ENCODE measurements around the gene ZBTB49. TPM values are rescaled to one million over a fixed set of nuclear protein-coding genes. Genes with fewer than 3 reads are reported as not detected.
"Not testable (repeated sequence)": the region's sequence is repeated elsewhere in the genome, so short reads cannot be mapped to it uniquely, and the experiment has no call there.

The ZBTB49 gene
- total RNA-seq, 1 donor from 2014 or later, result 4.0 TPM

GRCh38 chr4:4343038-4343437 is 53.0 kb downstream of the ZBTB49 start:
- ATAC-seq (no peak), DNase-seq (ENCODE audit: missing footprints) (no peak)
- intact Hi-C loops (cut with DNase I), result no loop called here

DNA sequence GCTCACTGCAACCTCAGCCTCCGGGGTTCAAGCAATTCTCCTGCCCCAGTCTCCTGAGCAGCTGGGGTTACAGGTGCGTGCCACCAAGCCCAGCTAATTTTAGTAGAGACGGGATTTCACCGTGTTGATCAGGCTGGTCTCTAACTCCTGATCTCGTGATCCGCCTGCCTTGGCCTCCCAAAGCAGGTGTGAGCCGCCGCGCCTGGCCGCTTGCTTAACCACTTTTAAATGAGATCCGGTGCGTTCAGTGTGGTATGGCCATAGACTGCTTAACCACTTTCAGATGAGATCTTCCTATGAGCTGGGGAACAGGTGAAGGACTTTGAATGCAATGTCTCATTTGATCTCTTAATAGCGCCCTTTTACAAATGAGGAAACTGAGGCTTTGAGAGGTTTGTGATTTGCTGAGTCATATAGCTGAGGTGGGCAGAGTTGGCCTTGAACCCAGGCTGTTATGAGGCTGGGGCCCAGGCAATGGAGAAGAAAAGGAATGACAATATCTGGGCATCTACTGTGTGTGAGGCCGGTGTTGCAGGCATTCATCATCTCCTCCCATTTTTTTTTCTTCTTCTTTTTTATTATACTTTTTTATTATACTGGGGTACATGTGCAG is 55.0 kb downstream of the ZBTB49 start:
- intact Hi-C loops (cut with DNase I), result no loop called here
- DNase-seq (ENCODE audit: missing footprints) (no peak), ATAC-seq (no peak)

- no peak for ATAC-seq
- intact Hi-C loops (cut with DNase I), result no loop called here
- no peak for DNase-seq (ENCODE audit: missing footprints)
These were observed 57.5 kb downstream of the ZBTB49 start for GRCh38 chr4:4347585-4347984.

GRCh38 chr4:4348585-4348984 is 58.5 kb downstream of the ZBTB49 start:
- intact Hi-C loops (cut with DNase I); ATAC-seq; DNase-seq (ENCODE audit: missing footprints): not testable (repeated sequence)

- intact Hi-C loops (cut with DNase I), result no loop called here
- DNase-seq (ENCODE audit: missing footprints), result no peak
- ATAC-seq, result no peak
These were observed 59.8 kb downstream of the ZBTB49 start for GRCh38 chr4:4349867-4350266.

GRCh38 chr4:4350909-4351308 is 60.9 kb downstream of the ZBTB49 start:
- DNase-seq (ENCODE audit: missing footprints), result no peak
- no peak for ATAC-seq
- intact Hi-C loops (cut with DNase I), result no loop called here

DNA sequence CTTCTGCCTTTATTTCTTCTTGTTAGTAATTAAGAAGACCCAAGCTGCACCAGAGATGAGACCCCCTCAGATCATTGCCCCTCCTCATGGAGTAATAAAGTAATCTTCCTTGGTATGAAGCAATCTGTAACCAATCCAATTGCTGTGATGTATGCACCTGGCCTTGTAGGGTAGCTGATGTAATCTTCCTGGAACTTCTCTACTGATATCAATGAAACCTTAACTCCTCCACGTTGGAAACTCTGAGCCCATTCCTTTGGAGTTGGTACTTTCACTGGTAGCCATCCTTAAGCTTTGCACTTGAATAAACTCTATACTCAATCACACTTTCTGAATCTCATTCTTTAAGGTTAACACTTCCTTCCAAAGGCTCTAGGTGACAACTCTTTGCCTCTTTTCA is 65.3 kb downstream of the ZBTB49 start:
- DNase-seq (ENCODE audit: missing footprints) (no peak), ATAC-seq (no peak)
- intact Hi-C loops (cut with DNase I), result no loop called here

DNA sequence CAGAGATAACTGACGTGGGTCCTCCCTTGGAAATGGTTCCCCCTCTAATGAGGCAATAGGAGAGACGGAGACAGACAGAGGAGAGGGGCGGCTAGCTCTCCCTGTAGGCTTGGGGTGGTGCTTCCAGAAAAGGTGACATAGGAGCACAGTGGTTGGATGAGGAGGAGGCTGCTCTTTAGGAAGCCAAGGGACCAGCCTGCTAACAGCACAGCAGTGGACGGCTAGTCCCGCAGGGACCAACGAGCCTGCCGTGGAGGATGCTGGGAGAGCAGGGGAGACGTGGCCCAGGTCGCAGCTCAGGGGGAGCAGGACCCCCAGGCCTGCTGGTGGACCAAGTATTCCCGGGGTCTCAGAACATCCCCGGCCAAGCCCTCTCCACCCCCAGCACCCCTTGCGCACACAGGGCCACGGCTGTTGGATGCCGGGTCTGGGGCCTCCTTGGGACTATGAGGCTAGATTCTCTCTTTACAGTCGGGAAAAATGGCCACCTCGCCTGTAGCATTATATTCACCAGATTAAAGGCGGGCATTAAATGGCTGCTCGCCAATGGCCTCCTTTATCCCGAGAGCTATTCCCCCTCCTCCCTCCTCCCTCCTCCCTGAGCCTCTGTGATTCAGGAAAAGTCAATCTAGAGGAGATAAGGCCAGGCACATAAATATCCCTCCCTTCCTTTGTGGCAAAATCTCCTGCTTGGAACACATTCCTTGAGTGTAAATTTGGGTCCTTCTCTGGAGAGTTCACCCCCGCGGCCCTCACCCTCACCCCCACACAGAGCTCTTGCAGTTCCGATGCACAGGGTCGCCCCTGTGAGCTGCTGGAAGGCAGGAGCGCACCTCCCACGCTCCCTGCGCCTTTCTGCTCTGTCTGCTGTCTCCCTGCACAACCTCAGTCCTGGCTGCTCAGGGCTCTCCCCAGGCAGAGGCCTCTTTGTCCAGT is 66.3 kb downstream of the ZBTB49 start:
- ATAC-seq (no peak), DNase-seq (ENCODE audit: missing footprints) (no peak)
- intact Hi-C loops (cut with DNase I), result no loop called here

DNA sequence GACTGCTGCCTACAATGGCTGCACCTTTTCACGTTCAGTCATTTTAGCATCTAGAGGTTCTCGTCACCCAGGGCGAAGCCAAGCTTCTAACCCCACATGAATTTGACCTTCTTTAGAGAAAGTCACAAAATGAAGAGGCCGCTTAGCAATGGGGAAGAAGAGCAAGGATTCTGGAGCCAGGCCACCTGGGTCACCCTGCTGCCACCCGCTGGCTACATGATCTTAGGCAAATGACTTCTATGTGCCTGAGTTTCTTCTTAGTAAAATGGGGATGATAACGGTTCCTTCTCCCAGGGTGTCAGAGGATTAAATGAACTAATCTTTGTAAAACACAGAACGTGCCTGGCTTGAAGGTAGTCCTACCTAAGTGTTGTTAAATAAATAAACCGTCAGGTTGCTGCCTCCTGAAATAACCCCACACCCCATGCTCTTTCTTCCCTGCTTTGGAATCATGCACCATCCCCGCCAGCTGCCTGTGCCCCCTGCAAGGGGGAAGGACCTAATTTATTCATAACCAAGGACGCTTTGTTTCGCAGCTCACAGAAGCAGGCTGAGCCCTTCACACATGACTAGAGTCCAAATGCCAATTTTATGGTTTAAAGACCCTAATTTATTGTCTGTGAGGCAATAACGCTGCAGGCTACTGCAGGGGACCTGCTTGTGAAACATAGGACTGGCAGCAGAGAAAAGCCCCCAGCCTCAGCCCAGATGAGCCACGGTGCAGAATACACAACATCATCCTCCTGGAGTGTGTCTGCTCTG is 68.2 kb downstream of the ZBTB49 start:
- ATAC-seq (no peak), DNase-seq (ENCODE audit: missing footprints) (no peak)
- intact Hi-C loops (cut with DNase I), result no loop called here

DNA sequence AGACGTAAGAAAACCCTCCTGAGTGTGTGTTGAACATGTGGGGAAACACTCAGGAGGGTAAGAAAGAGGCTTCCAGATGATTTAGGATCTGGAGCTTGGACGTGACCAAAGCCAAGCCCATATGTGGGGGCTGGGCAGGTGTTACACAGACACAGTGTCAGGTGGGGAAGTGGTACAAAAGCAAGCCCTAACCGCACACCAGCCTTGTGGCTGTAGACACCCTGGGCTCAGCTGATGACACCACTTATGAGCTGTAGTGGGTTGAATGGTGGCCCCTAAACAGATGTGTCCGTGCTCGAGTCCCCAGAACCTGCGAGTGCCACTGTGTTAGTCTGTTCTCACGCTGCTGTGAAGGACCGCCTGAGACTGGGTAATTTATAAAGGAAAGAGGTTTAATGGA is 71.8 kb downstream of the ZBTB49 start:
- intact Hi-C loops (cut with DNase I), result no loop called here
- ATAC-seq, result no peak

DNA sequence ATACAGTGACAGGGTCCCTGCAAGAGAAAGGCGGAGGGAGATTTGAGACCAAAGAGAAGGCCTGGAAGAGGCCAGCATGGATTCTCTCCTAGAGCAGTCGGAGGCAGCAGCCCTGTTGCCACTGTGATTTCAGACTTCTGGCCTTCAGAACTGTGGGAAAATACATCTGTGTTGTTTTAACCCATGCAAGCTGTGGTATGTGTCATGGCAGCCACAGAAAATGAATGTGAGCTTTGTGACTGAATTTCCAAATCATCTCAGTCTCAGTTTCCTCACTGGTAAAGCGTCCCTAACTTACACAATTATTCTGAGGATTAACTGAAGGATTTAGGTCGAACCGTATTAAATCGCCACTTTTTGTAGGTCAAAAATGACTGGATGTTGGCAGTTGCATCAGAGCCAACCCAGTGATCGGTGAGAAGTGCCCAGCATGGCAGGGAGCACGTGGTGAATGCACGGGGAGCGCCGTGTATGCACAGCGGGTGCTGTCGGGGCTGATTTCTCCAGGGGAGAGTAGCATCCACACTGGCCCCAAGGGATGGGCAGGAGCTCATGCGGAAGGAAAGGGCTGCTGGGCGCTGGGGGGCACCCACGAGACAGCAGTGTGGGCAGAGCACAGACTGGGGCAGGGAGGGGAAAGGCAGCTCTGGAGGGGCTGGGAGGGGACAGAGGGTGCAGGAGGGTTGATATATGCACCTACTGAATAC is 73.1 kb downstream of the ZBTB49 start:
- DNase-seq (ENCODE audit: missing footprints) (no peak), ATAC-seq (no peak)
- intact Hi-C loops (cut with DNase I), result no loop called here

More for the DNA sequence above, 71.8 kb downstream of the ZBTB49 start:
- DNase-seq (ENCODE audit: missing footprints), result no peak

DNA sequence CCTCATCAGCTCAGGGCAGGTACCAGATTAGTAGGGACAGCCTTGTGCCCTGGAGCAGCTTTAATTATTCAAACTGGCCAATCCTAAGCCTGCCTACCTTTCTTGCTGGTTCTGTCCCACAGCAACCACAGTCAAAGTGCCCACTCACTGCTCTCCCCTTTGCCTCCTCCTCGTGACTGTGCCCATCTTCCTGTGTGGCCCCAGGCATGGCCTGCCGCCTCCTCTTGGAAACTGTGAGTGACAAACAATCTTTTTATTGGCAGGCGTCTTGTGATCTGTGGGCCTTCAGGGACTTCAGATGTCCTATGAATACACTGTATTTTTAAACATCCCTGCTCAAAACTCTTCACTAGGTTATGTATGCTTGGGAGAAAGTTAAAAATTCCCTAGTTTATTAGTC is 74.0 kb downstream of the ZBTB49 start:
- no peak for ATAC-seq
- DNase-seq (ENCODE audit: missing footprints), result no peak
- intact Hi-C loops (cut with DNase I), result no loop called here

DNA sequence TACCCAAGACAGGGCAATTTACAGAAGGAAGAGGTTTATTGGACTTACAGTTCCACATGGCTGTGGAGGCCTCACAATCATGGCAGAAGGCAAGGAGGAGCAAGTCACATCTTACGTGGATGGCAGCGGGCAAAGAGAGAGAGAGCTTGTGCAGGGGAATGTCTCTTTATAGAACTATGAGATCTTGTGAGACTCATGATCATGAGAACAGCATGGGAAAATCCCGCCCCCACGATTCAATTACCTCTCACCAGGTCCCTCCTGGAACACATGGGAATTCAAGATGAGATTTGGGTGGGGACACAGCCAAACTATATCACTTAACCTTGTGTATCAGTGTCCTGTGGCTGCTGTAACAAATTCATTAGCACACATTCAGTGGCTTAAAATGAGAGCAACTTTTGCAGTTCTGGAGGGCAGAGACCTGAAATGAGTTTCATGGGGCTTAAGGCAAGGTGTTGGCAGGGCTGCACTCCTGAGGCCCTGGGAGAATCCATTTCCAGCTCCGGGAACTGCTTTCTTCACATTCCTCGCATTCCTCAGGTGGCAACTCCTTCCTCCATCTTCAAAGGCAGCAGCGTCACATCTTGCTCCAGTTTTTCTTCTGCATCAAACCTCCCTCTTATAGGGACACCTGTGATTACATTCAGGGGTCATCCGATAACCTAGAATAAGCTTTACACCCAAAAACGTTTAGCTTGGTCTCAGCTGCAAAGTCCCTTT is 74.6 kb downstream of the ZBTB49 start:
- DNase-seq (ENCODE audit: missing footprints) (no peak), ATAC-seq (no peak)
- intact Hi-C loops (cut with DNase I), result no loop called here

DNA sequence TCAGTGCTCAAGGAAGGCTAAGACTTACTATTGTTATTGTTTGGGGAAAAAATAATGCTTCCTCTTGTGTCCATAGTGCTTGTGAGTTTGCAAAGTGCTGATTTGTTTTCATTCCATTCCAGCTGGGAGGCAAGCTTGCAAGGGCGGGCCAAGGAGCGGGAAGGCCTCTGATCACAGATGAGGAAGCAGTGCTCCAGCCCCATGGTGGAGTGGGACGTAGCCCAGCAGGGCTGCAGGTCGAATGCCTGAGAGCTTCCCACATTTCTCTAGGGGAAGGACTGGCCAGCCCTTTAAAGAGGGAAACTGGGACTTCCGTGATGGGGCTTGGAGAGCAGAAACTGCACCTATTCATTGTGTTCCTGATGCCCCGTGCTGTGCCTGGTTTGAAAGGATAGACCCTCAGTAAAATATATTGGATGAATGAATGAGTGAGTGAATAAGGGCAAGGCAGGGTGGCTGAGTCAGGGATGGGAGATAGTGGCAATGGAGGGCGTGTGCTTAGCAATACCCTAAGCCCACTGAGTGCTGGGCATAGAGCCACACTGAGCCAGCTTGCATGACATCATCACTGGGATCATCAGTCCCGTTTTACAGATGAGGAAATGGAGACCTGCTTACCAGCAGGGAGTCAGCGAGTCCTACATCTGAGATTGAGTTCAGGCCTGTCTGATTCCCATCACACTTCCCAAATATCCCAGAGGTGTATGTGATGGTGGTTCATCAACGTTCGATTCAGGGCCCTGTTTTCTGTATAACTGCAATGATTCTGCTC is 78.9 kb downstream of the ZBTB49 start:
- no peak for ATAC-seq
- intact Hi-C loops (cut with DNase I), result no loop called here
- DNase-seq (ENCODE audit: missing footprints), result no peak

All from Right ventricle myocardium inferior (tissue), 1 donor.